ENCODE data around the gene PTPRE.

- TF ChIP-seq, protein P1, sequence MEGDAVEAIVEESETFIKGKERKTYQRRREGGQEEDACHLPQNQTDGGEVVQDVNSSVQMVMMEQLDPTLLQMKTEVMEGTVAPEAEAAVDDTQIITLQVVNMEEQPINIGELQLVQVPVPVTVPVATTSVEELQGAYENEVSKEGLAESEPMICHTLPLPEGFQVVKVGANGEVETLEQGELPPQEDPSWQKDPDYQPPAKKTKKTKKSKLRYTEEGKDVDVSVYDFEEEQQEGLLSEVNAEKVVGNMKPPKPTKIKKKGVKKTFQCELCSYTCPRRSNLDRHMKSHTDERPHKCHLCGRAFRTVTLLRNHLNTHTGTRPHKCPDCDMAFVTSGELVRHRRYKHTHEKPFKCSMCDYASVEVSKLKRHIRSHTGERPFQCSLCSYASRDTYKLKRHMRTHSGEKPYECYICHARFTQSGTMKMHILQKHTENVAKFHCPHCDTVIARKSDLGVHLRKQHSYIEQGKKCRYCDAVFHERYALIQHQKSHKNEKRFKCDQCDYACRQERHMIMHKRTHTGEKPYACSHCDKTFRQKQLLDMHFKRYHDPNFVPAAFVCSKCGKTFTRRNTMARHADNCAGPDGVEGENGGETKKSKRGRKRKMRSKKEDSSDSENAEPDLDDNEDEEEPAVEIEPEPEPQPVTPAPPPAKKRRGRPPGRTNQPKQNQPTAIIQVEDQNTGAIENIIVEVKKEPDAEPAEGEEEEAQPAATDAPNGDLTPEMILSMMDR (conservative IDR thresholded peaks at IDR 0.05; ENCODE audit: low read depth, low read length) = no peak
- no peak for TF ChIP-seq EZH2 (IDR thresholded peaks at IDR 0.05; ENCODE audit: borderline replicate concordance, low read depth, low read length, poor library complexity, severe bottlenecking)
Observed at GRCh38 chr10:128009372-128010126, 102.6 kb downstream of the PTPRE start.

Data from A673 (cell line).